NCI-H146 (cell line): ENCODE results near the gene MFAP4.

ENCODE experiments used
- DNase-seq: peaks from one replicate; lab custom pipeline; 2025; lab: John Stamatoyannopoulos, UW

Gene MFAP4

GRCh38 chr17:19333736-19334290 lies 53.2 kb downstream of the MFAP4 start:
- no peak for DNase-seq
